NCI-H1694 (cell line): ENCODE results near the gene SIAH3.

Experiments used
- DNase-seq: peaks from one replicate; lab custom pipeline; 2025; lab: John Stamatoyannopoulos, UW

Gene SIAH3

GRCh38 chr13:45861322-45861721 is 9.8 kb upstream of the SIAH3 start:
- no peak for DNase-seq

- no peak for DNase-seq
Observed at GRCh38 chr13:45860240-45860639, 8.7 kb upstream of the SIAH3 start.

DNA sequence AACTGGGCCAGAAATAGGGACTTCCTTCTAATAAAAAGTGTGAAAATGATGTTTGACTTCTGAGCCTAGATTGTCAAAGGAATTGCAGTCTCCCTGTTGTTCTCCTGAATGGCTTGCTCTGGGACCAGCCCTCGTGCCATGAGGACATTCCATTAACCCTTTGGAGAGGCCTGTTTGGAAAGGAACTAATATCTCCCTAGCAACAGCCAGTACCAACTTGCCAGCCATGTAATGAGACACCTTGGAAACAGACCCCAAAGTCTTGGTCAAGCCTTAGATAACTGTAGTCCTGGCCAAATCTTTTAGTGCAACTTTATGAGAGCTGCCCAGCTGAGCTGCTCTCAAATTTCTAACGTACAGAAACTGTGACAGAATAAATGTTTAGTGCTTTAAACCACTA is 8.2 kb upstream of the SIAH3 start:
- DNase-seq: no peak

GRCh38 chr13:45852494-45852893 is 941 bp upstream of the SIAH3 start:
- DNase-seq: no peak

GRCh38 chr13:45851956-45852355 is 403 bp upstream of the SIAH3 start:
- no peak for DNase-seq

DNA sequence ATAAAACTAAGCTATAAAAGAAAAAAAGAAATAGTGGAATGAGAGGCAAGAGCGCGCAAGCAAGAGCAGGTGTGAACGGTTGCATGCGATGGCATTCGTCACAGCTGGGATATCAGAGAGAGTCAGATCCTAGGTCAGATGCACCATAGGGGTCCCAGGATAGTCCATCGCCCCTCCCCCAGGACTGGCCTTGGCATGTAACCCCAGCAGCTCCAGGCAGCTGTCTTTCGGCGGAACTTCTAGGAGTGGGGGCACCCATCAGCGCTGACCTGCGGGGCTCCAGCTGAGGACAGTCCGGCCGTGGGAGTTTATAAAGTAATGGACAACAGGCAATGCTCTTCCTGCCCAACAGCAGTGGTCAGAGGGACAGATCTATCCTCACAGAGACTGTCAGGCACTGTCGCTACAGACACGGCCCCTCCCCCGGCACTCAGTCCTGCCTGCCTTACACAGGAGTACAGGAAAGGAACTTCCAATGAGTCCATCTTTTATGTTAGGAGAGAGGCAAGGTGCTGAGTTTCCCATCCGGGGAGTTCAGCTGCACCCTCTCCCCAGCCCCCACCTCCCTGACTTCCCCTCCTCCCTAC is 1.4 kb downstream of the SIAH3 start:
- DNase-seq: no peak

- DNase-seq: no peak
Observed at GRCh38 chr13:45849408-45849807, 2.1 kb downstream of the SIAH3 start.

DNA sequence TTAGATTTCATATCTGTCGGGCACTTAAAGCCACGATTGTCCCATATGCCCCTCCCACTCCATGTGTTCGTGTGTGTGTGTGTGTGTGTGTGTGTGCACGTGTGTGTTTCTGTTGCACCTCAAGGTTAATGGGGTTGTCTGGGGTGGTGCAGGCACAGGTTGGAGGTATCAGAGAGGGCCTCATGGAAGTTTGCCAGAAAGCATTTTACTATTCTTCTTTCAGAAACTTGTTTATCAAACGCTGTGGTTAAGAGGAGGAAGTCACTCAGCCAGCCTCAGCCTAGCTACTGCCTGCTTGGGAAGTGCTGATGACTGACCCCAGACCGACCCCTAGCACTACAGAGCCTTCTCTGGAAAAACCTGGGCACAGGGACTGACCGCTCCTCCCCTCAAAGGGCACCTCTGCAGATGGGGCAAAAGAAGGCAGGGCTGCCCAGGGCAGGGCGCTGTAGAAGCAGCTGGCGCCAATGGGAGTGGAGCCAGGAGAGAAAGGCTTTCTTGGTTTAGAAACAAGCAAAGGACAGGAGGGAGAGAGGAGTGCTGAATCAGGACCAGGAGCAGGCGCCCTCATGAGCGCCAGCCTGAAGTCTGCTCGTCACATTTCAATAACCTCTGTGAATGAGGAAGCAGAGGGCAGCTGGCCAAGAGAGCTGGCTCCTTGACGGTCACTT is 3.9 kb downstream of the SIAH3 start:
- no peak for DNase-seq

GRCh38 chr13:45846681-45847080 is 4.9 kb downstream of the SIAH3 start:
- no peak for DNase-seq

GRCh38 chr13:45838171-45838745 is 13.3 kb downstream of the SIAH3 start:
- peak; percentile 25 for DNase-seq

GRCh38 chr13:45837111-45837510 is 14.4 kb downstream of the SIAH3 start:
- DNase-seq: no peak

DNA sequence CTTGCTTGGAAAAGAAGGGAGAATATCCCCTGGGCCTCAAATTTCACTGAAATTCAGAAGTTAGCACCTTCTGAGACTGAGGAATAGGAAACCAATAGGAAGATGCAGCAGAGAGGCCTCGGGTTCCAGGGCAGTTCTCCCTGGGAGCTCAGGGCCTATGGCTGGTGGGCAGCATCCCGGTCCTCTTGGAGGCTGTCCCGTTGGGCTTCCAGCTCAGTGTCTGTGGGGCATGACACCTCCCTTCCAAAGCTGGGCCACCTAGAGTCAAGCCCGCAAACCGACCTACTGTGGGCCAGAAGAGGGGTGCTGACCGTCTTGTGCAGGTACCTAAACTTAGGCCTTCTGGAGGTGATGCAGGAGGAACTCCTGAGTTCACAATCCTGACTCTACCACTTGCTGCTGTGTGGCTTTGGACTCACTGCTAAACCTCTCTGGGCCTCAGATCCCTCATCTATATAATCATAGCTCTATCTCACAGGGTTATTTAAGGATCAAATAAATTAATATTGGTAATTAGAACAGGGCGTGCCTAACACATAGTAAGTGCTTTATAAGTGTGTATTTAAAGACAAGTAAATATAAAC is 17.1 kb downstream of the SIAH3 start:
- no peak for DNase-seq

GRCh38 chr13:45833663-45834375 is 17.7 kb downstream of the SIAH3 start:
- DNase-seq: no peak

GRCh38 chr13:45833242-45833641 is 18.3 kb downstream of the SIAH3 start:
- no peak for DNase-seq

DNA sequence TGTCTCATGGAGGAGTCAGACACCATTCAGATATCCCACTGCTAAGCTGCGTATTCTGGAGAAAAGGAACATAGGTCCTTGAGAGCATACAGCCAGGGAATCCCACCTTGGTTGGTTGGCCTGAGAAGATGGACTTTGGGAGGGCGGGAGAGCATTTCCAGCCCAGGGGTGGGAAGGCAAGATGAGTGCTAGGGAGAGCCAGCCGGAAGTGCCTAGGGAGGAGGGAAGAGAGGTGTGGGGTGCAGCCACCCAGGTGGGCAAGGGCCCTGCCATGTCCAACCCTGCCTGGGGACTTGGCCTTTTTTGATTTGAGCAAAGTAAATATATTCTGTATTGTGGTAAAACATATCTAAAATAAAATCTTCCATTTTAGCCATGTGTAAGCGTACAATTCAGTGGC is 19.7 kb downstream of the SIAH3 start:
- DNase-seq: no peak

GRCh38 chr13:45830121-45830520 is 21.4 kb downstream of the SIAH3 start:
- no peak for DNase-seq

DNA sequence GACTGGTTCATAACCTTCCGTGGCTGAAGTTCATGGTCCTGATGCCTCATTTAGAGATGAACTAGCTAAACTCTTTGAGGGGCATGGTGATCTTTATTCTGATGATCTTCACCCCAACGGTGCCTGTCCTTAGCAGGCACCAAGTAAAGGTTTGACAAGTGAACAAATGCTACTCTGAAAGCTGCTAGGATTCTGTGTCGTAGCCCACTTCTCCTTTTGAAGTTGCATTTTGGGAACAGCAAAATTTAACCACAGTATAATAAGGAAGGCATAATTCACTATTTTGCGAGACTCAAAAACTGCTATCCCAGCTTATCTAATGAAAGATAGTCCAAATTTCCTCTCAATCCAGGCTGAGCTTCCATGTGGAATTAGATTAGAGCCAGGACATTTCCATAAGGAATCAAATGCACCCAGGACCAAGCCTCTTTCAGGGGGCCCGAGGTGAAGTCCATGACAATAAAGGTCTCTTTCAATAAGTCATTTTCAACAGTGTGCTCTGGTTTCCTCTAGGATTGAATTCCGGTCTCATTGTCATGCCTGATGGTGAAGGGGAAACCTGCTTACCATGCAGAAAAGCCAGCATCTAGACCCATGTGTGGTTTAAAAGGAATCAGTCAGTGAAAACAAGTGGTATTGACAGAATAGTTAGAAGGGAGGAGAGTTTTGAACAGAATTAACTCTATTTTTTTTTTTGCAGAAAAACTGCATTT is 23.1 kb downstream of the SIAH3 start:
- DNase-seq: no peak

GRCh38 chr13:45827318-45827717 is 24.2 kb downstream of the SIAH3 start:
- no peak for DNase-seq

DNA sequence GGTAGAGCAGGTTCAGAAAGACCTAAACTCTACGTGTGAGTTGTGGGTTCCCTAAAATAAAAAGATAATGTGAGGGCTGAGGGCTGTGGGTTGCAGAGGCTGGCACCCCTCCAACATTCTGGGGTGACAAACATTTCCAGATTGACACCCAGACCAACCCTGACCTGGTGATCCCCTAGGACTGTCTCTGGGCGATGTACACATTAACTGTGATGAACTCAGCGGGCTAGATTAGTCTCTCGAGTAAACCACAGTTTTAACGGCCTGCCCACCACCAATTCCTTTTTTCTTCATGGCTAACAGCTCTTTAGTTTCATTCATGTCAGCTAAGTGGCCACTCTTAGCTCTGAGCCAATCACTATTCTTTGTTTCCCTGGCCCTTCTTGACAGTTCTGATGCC is 24.8 kb downstream of the SIAH3 start:
- no peak for DNase-seq

DNA sequence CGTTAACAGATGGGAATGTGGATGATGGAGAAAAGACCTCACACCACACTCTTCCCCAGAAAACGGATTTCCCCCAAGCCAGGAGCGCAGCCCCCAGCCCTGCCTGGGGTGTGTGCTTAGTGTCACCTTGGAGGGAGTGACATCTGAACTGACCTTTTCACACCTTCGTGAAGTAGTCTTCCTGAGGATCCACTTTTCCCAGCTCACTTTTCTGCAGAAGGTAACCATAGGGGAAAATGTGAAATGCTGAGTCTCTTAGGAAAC is 26.2 kb downstream of the SIAH3 start:
- no peak for DNase-seq

DNA sequence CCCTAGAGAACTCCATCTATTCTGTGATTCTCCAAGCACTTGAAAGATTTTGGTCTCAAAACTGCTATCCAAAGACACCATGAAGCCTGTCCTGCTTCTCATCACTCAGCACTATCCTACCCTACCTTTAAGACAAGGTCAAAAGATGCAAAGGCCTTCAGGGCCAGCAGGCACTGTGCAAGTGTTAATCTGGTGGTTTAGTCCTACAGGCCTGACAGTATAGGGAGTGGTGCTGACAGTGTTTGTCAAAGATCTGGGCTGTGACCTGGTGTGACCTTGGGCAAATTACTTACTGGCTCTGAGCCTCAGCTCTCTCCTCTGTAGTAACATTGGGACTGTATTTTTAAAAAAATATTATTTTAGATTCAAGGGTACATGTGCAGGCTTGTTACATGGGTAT is 28.0 kb downstream of the SIAH3 start:
- DNase-seq: no peak

DNA sequence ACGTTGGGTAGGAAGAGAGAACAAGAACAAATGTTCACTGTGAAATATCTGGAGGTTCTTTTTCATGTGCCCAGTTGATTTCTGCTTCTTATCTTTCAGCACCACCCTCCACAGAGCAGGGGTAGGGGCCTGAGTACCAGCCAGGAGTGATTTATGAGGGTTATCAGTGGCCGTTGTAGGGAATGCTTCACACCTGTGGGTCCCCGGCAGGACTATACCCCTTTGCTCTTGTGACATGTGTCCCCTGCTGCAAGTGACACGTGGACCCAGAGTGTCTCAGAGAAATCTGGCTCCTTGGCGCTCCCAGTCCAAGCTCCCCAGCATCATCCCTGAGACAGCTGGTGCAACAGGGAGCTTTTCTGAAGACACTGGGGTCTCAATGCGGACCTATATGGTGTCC is 29.7 kb downstream of the SIAH3 start:
- DNase-seq: no peak
